ENCODE data around the gene LGR5.
"Not testable (repeated sequence)": the region's sequence is repeated elsewhere in the genome, so short reads cannot be mapped to it uniquely, and the experiment has no call there.

Gene LGR5

GRCh38 chr12:71477609-71478008 lies 38.0 kb downstream of the LGR5 start:
- no peak for DNase-seq

- no peak for DNase-seq
Measured at GRCh38 chr12:71478270-71478669, 38.7 kb downstream of the LGR5 start.

GRCh38 chr12:71484272-71484905 lies 44.8 kb downstream of the LGR5 start:
- DNase-seq, result no peak

- not testable (repeated sequence) for DNase-seq
Measured at GRCh38 chr12:71490844-71491243, 51.2 kb downstream of the LGR5 start.

- no peak for DNase-seq
Measured at GRCh38 chr12:71492604-71493003, 53.0 kb downstream of the LGR5 start.

- no peak for DNase-seq
Measured at GRCh38 chr12:71499834-71500233, 60.2 kb downstream of the LGR5 start.

GRCh38 chr12:71503579-71504391 lies 64.2 kb downstream of the LGR5 start:
- no peak for DNase-seq

- DNase-seq, result no peak
Measured at GRCh38 chr12:71504476-71504875, 64.9 kb downstream of the LGR5 start.

- no peak for DNase-seq
Measured at GRCh38 chr12:71509705-71510104, 70.1 kb downstream of the LGR5 start.

GRCh38 chr12:71517145-71517846 lies 77.7 kb downstream of the LGR5 start:
- DNase-seq, result no peak

- DNase-seq, result no peak
Measured at GRCh38 chr12:71521125-71521524, 81.5 kb downstream of the LGR5 start.

GRCh38 chr12:71524626-71525025 lies 85.0 kb downstream of the LGR5 start:
- DNase-seq, result no peak

- no peak for DNase-seq
Measured at GRCh38 chr12:71533703-71534102, 94.1 kb downstream of the LGR5 start.

GRCh38 chr12:71536279-71536938 lies 96.8 kb downstream of the LGR5 start:
- DNase-seq, result no peak

GRCh38 chr12:71536939-71537622 lies 97.5 kb downstream of the LGR5 start:
- DNase-seq, result no peak

GRCh38 chr12:71538807-71539206 lies 99.2 kb downstream of the LGR5 start:
- no peak for DNase-seq

- no peak for DNase-seq
Measured at GRCh38 chr12:71541583-71541982, 102.0 kb downstream of the LGR5 start.

GRCh38 chr12:71546322-71546861 lies 106.8 kb downstream of the LGR5 start:
- no peak for DNase-seq

- DNase-seq, result peak in 1 of 2 experiments; percentile 24
Measured at GRCh38 chr12:71548893-71549292, 109.3 kb downstream of the LGR5 start.

GRCh38 chr12:71551529-71551928 lies 111.9 kb downstream of the LGR5 start:
- no peak for DNase-seq

GRCh38 chr12:71552728-71553501 lies 113.3 kb downstream of the LGR5 start:
- DNase-seq, result no peak

- DNase-seq, result no peak
Measured at GRCh38 chr12:71555191-71555590, 115.6 kb downstream of the LGR5 start.
